C4-2B (cell line): Measurements from ENCODE around the gene STEAP3.

ENCODE experiments used
- ZFX ChIP-seq: fragments of 450-650 bp; IDR thresholded peaks from 2 replicates; pipeline ENCODE4 v1.6.1; 2017
- TF ChIP-seq, protein P1 (sequence below): fragments of 450-650 bp; conservative IDR thresholded peaks from 2 replicates; pipeline ENCODE4 v1.5.1; 2017; ENCODE audit warnings: mild to moderate bottlenecking

- TF ChIP-seq, protein P1, sequence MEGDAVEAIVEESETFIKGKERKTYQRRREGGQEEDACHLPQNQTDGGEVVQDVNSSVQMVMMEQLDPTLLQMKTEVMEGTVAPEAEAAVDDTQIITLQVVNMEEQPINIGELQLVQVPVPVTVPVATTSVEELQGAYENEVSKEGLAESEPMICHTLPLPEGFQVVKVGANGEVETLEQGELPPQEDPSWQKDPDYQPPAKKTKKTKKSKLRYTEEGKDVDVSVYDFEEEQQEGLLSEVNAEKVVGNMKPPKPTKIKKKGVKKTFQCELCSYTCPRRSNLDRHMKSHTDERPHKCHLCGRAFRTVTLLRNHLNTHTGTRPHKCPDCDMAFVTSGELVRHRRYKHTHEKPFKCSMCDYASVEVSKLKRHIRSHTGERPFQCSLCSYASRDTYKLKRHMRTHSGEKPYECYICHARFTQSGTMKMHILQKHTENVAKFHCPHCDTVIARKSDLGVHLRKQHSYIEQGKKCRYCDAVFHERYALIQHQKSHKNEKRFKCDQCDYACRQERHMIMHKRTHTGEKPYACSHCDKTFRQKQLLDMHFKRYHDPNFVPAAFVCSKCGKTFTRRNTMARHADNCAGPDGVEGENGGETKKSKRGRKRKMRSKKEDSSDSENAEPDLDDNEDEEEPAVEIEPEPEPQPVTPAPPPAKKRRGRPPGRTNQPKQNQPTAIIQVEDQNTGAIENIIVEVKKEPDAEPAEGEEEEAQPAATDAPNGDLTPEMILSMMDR: no peak
- TF ChIP-seq ZFX: no peak
Measured at GRCh38 chr2:119205001-119205706, 18.5 kb upstream of the STEAP3 start.
